ENCODE data around the gene FAM174B.

The FAM174B gene

DNA sequence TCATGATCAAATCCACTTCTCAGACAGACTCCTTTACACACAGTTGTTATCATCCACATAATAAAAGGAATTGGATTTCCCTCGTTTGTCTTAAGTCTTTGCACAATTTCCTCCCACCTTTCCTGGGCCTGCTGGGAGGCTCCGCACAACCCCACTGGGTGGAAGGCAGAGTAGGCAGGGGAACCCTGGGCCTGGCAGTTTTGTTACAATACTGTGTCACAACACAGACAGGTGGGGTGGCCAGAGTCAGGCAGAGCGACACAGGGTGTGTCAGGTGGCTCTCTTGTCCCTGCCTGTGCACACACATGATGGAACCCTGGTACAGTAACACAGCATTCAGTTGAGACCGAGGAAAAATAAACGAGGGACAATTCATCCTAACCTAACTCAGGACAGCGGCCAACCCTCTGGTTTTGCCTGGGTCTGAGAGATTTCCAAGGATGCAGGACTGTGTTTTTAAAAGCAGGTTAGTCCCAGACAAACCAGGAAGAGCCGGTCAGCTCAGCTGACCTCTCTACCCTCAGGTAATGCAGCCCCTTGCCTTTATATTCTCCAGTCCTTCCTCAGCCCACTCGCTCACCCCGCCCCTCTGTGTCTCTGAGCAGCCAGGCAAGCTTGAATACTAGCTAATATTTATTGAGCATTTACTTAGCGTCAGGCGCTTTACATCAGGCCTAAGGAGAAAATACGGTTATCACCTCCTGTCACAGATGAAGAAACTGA is 8.8 kb upstream of the FAM174B start:
- no peak for DNase-seq (ENCODE audit: low read depth in 2 of 2)

DNA sequence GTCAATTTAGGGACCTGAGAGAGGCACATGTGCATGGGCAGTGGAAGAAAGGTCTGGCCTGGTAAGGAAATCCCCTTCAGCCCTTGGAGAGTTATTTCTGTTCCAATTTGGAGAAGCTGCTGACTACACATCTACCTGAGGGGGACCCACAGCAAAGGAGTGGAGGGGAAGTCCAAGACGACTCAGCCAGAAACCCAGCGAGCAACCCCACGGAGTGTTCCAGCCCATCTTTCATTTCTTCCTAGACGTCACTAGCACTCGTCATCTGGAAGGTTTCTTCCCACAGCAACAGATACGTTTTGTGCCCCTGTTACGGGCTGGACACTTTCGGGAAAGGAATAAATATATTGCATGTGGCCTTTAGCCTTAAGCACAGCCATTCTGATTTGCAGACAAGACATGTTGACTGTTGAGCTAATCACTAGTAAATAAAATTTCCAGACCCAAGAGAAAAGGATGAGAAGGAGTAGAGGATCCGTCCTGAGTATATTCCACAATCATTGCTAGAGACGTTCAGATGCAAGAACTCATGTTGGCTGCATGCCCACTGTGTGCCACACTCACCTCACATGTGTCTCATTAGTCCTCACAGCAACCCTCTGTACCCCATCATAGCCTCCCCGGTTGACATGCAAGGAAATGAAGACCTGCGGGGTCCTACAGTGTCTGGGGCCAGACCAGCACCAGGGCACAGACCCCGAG is 7.8 kb upstream of the FAM174B start:
- DNase-seq (ENCODE audit: low read depth in 2 of 2): no peak

DNA sequence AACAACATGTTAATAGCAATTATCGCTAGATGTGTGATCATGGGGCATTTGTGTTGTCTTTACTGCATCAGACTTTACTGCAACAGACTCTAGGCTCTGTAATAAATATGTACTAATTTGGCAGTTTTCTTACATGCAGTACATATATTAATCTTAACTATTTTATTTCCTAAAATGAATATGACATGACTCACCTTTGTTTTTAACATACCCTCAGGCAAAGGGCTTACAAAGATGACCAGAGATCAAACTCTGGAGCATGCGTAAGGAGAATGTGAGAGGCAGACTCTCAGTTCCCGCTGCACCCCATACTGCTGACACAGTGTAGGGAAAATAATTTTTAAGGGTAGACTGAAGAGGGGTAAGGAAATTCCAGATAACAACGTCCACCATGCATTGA is 7.2 kb upstream of the FAM174B start:
- no peak for DNase-seq (ENCODE audit: low read depth in 2 of 2)

DNA sequence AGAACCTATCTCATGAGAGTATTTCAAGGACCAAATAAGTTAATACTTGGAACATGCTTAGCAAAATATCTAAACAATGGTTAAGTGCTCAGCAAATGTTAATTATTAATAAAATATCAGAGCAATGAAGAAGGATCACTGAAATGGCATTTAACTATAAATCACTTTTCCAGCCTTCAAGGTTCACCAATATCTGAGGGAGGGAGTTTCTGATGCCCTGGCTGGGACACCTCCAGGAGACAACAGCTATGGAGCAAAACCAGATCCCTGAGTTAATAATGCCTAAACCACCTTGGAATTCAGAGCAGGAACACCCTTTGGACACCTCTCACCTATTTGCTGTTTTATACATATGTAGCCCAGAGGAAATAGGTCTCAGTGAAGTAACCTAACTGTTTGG is 6.4 kb upstream of the FAM174B start:
- DNase-seq (ENCODE audit: low read depth in 2 of 2): no peak

DNA sequence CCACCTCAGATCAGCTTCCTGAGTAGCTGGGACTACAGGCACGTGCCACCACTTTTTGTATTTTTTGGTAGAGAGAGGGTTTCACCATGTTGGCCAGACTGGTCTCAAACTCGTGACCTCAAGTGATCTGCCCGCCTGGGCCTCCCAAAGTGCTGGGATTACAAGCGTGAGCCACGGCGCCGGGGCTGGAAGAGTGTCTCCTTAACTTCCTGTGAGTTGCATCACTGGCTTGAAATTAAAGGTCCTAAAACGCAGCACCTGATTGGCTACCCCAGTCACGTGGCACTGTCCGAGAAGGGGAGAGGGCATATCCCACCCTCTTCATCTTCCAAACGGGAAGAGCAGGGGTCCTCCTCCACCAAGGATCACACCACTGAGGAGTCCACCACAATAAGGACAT is 5.5 kb upstream of the FAM174B start:
- DNase-seq (ENCODE audit: low read depth in 2 of 2): no peak

DNA sequence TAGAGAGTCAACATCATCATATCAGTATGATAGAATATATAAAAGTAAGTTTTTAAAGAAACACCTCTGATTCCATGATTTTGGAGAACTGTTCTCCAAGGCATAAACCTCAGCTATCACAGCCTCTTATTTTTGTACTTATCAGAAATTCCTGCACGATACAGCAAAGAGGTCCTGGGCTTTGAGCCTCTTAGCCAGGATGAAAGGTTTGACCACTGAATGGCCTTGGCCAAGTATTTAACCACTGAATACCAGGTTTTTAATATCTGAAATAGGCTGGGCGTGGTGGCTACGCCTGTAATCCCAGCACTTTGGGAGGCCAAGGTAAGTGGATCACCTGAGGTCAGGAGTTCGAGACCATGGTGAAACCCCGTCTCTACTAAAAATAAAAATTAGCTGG is 1.9 kb upstream of the FAM174B start:
- DNase-seq (ENCODE audit: low read depth in 2 of 2): no peak

DNA sequence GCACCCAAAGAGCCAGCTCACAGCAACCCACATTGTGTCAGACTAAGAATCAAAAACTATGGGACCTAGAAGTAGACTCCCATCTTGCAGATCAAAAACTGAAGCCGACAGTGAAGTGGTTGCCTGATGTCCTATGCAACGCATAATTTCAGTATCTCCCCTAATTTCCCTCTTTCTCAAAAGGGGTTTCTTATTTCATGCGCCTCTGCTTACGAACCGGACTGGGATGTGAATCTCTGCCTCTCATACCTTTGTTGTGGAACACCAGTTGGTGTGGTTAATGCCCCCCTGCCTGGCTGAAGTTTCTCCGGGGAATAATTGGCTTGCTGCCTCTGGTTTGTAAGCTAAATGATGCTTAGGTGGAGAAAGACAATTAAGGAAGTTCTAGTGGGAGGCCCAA is 514 bp upstream of the FAM174B start:
- DNase-seq (ENCODE audit: low read depth in 2 of 2): no peak

DNA sequence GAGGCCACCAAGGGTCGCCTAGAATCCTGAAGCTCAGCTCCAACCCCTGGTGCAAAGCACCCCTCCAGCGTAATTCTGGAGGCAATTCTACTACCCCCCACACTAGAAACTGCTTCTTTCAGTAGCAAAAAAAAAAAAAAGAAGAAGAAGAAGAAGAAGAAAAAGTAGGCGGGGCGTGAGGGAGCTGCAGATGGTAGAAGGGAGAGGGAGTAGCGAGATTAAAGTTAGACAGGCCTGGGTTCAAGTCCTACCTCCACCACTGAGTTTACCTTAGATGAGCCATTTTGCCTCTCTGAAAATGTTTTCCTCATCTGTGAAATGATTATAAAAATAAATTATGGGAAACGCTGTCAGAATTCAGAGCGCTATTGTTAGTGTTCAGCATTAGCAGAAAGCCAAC is 913 bp downstream of the FAM174B start:
- no peak for DNase-seq (ENCODE audit: low read depth in 2 of 2)

DNA sequence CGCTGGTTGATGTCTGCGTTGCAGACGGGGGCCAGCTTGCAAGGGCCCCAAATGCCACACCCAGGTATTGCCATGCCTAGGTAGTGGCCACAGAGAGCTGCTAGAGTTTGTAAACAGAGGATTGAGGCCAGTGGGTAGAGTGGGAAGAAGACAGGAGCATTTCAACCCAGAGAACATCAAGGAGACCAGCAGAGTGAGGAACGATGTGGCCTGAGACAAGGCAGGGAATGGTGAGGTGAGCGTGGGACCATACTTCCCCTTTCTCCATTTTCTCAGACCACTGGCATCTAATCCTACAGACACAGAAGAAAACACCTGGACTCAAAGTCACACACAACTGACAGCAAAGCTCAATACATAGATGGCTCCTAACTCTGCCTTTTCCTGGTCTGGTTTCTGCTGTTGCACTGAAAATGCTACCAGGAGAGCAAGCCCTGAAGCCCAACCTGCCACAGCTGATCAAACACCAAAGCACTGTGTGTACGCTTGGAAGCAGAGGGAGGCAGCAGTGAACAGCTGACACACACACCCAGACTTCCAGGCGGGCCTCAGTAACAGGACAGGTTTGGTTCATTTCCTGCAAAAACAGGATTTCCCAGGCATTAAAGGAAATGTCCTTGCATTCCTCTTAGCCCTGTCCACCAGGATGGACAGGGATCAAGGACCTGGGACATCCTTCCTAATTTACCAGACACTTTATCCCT is 1.6 kb downstream of the FAM174B start:
- no peak for DNase-seq (ENCODE audit: low read depth in 2 of 2)

DNA sequence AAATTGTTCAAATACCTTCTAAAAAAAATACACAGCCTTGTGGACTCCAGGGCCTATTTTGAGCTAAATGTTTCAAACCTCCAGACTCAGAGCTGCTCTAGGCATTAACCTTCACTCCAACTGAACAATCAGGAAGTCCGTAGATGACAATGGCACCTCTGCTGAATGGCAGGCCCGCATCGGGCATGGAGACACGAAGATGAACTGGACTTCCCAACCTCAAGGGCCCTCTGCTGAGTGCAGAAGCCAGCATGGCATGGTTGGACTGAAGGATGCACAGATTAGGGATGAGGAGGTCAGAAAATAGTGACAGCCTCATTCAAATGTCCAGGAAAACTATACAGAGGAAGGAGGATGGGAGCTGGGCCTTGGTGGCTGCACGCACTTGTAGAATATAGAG is 2.2 kb downstream of the FAM174B start:
- no peak for DNase-seq (ENCODE audit: low read depth in 2 of 2)

DNA sequence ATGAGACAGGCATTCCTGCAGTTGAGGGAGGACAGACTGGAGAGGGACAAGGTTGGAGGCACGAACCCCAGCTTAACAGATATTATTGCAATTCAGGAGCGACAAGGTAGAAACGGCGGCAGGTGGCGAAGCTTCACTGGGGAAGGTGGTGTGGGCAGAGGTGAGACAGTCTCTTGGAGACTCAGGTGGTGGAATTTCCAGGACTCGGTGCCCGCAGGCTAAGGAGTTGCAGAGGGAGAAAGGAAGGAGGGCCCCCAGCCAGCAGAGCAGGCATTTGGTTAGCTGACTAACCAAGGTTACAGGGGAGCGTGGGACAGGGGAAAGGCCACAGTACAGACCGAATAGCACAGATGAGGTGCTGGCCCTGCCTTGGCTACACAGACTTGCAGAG is 3.0 kb downstream of the FAM174B start:
- DNase-seq (ENCODE audit: low read depth in 2 of 2): no peak

DNA sequence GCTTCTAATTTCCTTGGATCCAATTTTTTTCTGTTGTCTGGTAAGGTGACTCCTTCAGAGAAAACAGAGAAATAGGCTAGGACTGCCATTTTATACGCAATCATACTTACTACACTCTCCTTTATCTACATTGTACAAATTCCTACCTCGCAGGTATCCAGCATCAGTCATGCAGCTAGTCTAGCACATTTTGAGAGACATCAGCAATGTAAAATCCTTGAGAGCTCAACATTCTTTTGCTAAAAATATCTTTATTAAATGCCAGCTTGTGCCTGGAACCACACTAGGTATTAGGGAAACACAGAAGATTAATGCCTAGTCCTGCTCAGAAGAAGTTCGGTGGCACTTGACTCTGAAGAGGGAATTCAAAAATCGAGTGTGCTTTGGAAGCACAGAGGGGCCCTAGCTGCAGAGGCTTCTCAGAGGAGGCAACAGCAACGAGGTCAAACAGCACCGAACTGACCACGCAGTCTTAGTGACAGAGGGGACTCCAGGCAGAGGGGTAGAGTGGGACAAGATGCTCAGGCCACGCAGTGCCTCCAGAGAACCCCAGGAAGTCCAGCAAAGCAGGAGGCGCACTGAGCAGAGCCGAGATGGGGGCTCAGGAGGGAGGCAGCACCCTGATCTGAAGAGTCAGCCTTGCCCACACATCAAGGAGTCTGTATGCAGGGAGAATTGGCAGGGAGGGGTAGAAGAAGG is 3.5 kb downstream of the FAM174B start:
- DNase-seq (ENCODE audit: low read depth in 2 of 2): no peak

DNA sequence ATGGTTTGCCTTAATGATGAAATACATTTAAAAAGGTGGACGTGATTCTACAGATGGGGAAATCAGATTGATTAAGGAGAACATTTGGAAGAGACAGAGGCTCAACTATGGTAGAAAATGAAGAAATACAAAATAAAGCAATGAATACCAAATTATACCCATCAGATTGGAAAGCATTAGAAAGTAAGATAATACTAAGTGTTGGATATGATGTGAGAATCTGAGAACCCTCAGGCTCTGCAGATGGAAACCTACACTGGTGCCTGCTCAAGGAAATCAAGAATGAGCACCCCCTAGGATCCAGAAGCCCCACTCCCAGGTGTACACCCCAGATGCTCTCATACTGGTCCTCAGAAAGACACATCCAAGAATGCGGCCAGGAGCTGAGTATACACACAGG is 4.6 kb downstream of the FAM174B start:
- no peak for DNase-seq (ENCODE audit: low read depth in 2 of 2)

DNA sequence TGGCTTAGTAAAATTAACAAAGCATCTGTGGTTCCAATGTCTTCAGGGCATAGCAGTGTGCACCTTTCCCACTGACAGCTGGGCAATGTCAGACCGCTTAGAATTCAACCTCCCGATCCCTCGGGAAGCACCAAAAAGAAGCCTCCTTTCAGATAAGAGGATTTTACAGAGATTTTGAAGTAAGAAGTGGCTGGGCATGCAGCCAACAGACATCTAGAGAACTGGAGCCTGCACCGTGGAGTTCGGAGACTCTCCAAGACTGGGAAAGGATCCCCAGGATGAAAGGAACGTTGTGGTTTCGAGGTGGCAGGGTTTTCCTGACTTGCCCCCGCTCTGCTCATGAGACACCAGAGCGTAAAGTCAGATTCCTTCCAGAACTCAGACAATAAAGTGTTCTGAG is 5.3 kb downstream of the FAM174B start:
- no peak for DNase-seq (ENCODE audit: low read depth in 2 of 2)

DNA sequence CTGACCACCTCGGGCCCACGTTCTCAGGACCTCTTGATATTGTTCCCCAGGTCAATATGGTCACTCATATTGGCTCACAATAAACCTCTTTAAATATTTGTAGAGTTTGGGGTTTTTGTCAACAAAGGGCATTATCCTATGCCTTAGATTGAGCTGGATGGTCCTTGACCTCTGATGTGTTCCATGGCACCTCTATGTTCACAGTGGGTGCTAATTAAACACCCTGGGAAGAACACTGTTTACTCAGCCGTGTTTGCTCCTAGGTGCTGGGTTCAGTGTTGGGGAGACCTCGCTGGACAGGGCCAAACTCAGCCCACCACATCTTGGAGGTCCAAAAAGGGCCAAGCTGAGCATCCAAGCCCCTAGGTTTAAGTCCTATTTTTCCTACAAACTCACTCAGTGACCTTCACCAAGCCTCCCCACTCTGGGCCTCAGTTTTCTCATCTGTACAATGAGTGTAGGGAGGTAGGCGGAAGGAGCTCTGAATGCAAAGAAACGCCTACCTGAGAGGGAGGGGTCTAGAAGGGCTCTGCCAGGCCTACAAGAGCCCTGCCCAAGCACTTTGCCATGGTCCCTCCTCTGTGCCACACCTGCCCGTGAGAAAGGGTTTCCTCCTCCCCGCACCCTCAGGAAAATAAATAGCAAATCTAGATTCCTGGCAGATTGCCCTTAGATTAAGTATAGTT is 7.2 kb downstream of the FAM174B start:
- no peak for DNase-seq (ENCODE audit: low read depth in 2 of 2)

DNA sequence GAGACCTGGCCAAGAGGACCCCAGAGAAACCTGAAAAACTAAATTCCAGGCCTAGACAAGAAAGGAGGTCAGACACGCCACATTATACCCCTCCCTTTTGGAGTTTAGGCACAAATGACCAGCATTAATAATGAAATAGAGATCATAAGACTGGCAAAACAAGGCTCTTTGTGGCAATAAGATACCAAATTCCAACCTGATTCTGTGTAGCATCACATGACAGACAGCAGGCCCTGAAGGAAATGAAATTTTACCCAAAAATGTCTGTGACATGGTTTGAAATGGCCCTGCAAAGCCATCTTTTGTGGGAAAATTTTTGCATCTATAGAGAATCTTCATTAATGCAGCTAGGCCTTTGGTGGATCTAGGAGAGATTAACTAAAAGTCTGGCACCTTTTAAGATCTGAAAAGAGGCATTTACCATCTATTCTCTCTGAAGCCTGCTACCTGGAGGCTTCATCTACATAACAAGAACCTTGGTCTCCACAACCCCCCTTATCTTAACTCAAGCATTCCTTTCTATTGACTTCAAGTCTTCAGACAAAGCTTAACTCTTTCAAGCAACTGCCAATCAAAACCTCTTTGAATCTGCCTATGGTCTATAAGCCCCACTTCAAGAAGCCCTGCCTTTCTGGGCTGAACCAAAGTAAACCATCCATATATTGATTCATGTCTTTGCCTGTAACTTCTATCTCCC is 8.0 kb downstream of the FAM174B start:
- no peak for DNase-seq (ENCODE audit: low read depth in 2 of 2)

DNA sequence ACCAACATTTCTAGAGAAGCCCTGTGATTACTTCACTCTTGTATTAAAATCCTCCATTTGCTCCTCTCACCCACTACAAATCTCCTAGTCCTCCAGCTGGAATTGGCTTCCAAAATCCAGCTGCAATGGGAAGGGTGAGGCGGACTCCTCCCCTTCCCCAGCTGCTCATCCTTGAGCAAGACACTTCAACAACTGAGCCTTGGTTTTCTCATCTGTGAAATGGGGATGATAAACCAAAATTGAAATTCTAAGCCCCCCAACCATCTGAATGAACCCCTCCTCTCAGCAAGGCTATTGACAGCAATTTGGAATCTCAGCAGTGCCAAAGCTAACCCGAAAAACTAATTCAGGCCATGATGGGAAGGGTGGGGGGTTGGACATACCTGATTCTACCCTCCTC is 9.4 kb downstream of the FAM174B start:
- no peak for DNase-seq (ENCODE audit: low read depth in 2 of 2)

DNA sequence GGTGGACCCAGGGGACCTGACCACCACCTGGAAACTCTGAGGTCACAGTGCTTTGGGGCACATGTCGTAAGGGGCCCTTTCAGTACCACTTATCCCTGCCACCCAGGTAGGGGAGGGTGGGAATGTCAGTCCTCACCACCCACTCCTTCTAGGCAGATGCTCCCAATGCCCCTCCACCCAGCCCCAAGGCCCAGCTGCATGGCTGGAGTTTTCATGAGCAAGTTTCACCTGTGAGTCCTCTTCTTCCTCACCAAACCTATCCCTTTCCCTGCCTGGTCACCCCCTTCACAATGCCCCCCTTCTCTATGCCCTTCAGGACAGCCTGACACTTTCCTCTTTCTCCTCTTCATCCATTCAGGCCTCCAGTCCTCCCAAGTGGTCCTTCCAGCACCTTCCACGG is 9.8 kb downstream of the FAM174B start:
- DNase-seq (ENCODE audit: low read depth in 2 of 2): no peak

DNA sequence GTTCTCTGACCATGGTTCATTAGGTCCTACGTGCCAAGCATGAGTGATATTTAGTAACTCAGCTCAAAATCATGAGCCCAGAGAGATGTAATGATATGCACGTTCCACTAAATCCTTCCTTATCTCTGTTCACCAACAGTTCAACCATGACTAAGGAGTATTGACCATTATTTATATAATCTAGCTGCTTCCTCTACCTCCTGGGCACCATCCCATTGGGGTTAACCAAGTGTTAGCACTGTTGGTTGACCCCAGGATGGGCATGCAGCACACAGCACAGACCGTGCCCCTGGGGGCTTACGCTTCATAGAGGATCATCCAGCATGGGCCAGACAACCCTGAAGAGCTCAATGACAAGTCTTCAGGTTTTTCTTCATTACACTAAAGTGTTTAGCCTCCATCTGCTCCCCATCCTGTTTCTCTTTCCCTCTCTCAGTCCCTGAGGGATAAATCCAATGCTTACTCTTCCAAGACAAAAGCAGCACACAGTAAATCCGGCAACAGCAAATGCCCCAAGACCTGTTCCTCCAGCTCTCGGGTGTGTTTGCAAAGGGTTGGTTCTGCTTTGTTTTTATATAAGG is 10.4 kb downstream of the FAM174B start:
- no peak for DNase-seq (ENCODE audit: low read depth in 2 of 2)

DNA sequence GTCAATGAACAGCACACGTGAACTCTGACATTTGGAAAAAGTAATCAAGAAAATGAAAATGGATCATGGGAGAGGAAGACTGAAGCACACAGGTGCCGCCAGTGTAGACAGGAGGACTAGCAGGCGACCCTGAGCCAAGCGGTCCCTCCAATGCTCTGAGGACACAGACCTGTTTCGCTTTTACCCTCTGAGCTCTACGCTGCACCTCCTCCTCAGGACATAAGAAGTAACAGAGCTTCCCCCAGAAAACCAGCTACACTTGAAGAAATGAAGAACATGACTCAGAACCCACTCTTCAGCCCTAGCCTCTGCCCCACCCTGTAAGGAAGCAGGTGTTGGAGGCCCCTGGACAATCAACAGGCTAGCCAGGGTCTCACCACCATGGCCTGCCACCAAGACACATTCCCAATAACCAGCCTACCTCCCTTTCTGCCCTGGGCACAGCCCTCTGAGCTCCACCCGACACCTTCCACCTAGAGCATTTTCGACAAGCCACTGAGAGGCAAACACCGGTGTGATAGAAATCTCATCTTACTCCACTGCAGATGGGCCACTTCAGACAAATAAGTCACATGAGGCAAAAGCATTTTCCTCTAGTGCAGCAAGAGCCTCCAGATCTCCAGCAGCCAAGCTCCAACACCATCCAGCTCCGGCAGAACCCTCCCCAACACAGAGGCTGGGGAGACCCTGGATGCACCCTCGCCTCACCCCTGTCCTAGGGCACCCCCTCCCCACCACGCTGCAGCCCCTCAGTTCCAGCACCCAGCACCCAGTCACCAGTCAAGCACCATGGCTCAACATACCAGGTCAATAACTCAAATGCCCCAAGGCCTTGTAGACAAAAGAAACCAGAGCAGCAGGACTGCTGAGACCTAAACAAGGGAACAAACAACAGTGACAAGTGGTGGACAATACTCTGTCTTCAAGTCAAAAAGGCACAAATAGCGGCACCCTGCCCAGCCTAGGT is 11.4 kb downstream of the FAM174B start:
- DNase-seq (ENCODE audit: low read depth in 2 of 2): no peak
